Parathyroid adenoma (tissue), 2 donors: Measurements from ENCODE around the gene TMEM239.

Experiments used
- H2AFZ ChIP-seq: fragments of 300-600 bp; sonication (generic); one replicate; pipeline ENCODE4 v1.7.0; 2017; ENCODE audit warnings: antibody characterized with exemption, mild to moderate bottlenecking
- H3K27ac ChIP-seq: fragments of 300-600 bp; sonication (generic); one replicate; pipeline ENCODE4 v1.7.0; 2017
- H3K27me3 ChIP-seq: fragments of 300-600 bp; sonication (generic); one replicate; pipeline ENCODE4 v1.7.0; 2017; ENCODE audit warnings: low read length; ENCODE audit not compliant: control insufficient read depth, insufficient read depth
- H3K36me3 ChIP-seq: fragments of 300-600 bp; sonication (generic); one replicate; pipeline ENCODE4 v1.7.0; 2017; ENCODE audit warnings: low read length; ENCODE audit not compliant: control insufficient read depth, insufficient read depth
- H3K4me1 ChIP-seq: fragments of 300-600 bp; sonication (generic); one replicate; pipeline ENCODE4 v1.7.0; 2017; ENCODE audit warnings: control low read depth
- H3K4me2 ChIP-seq: fragments of 300-600 bp; sonication (generic); one replicate; pipeline ENCODE4 v1.7.0; 2017; ENCODE audit warnings: low read length
- H3K4me3 ChIP-seq: fragments of 300-600 bp; sonication (generic); one replicate; pipeline ENCODE4 v1.7.0; 2017; ENCODE audit warnings: low read depth, low read length
- H3K79me2 ChIP-seq: fragments of 300-600 bp; sonication (generic); one replicate; pipeline ENCODE4 v1.7.0; 2017; ENCODE audit warnings: control low read depth
- H3K9ac ChIP-seq: fragments of 300-600 bp; sonication (generic); one replicate; pipeline ENCODE4 v1.7.0; 2017; ENCODE audit warnings: mild to moderate bottlenecking
- H3K9me3 ChIP-seq: fragments of 300-600 bp; sonication (generic); one replicate; pipeline ENCODE4 v1.7.0; 2017; ENCODE audit warnings: low read length; ENCODE audit not compliant: control insufficient read depth
- TF ChIP-seq, protein P1 (sequence below): fragments of 300-600 bp; sonication (generic); IDR thresholded peaks from one replicate; pipeline ENCODE4 v1.7.0; 2017; ENCODE audit warnings: antibody characterized with exemption, mild to moderate bottlenecking
- donor health status: primary hyperparathyroidism.

Gene TMEM239

GRCh38 chr20:2799271-2799670, 16.9 kb upstream of the TMEM239 start:
- Histone ChIP-seq H3K36me3 (no peaks in the 10 kb centered on the region), H3K27ac (no peak overlapping the region), H3K9me3 (no peaks in the 10 kb centered on the region), H3K4me3 (no peak overlapping the region), H3K79me2 (no peaks in the 10 kb centered on the region), H3K9ac (no peak overlapping the region), H3K27me3 (peaks cover 6% of the 10 kb centered on the region), H3K4me1 (no peaks in the 10 kb centered on the region), H2AFZ (no peak overlapping the region), H3K4me2 (no peak overlapping the region)
- TF ChIP-seq, protein P1, sequence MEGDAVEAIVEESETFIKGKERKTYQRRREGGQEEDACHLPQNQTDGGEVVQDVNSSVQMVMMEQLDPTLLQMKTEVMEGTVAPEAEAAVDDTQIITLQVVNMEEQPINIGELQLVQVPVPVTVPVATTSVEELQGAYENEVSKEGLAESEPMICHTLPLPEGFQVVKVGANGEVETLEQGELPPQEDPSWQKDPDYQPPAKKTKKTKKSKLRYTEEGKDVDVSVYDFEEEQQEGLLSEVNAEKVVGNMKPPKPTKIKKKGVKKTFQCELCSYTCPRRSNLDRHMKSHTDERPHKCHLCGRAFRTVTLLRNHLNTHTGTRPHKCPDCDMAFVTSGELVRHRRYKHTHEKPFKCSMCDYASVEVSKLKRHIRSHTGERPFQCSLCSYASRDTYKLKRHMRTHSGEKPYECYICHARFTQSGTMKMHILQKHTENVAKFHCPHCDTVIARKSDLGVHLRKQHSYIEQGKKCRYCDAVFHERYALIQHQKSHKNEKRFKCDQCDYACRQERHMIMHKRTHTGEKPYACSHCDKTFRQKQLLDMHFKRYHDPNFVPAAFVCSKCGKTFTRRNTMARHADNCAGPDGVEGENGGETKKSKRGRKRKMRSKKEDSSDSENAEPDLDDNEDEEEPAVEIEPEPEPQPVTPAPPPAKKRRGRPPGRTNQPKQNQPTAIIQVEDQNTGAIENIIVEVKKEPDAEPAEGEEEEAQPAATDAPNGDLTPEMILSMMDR = no peak

GRCh38 chr20:2799688-2800520, 16.3 kb upstream of the TMEM239 start:
- Histone ChIP-seq H3K9me3 (no peaks in the 10 kb centered on the region), H3K36me3 (no peaks in the 10 kb centered on the region), H3K4me3 (no peak overlapping the region), H3K9ac (no peak overlapping the region), H3K27me3 (peaks cover 6% of the 10 kb centered on the region), H3K79me2 (no peaks in the 10 kb centered on the region), H3K4me2 (peak overlapping the region; percentile 47), H2AFZ (no peak overlapping the region), H3K27ac (no peak overlapping the region), H3K4me1 (peaks cover under 1% of the 10 kb centered on the region)
- TF ChIP-seq, protein P1 = no peak

GRCh38 chr20:2800521-2801285, 15.5 kb upstream of the TMEM239 start, which contains the start of gene CPXM1:
Gene CPXM1, minus strand, starts transcription at chr20:2800627. Its CDS starts 55 bp downstream, at chr20:2800572.
- Histone ChIP-seq H3K9ac (no peak within 1 kb of the TSS), H3K4me3 (no peak within 1 kb of the TSS), H2AFZ (no peak within 1 kb of the TSS), H3K79me2 (no peaks in the 10 kb centered on the region), H3K27ac (no peak within 1 kb of the TSS), H3K4me1 (peaks cover 3% of the 10 kb centered on the region), H3K9me3 (no peaks in the 10 kb centered on the region), H3K36me3 (no peaks in the 10 kb centered on the region), H3K27me3 (peaks cover 6% of the 10 kb centered on the region), H3K4me2 (peak within 1 kb of the TSS; percentile 47)
- TF ChIP-seq, protein P1 = no peak

- Histone ChIP-seq H3K9me3 (no peaks in the 10 kb centered on the region), H3K36me3 (no peaks in the 10 kb centered on the region), H3K27ac (no peak overlapping the region), H3K4me2 (no peak overlapping the region), H2AFZ (no peak overlapping the region), H3K4me3 (no peak overlapping the region), H3K9ac (no peak overlapping the region), H3K4me1 (peaks cover 3% of the 10 kb centered on the region), H3K27me3 (peaks cover 6% of the 10 kb centered on the region), H3K79me2 (no peaks in the 10 kb centered on the region)
- TF ChIP-seq, protein P1 = no peak
These were observed 14.9 kb upstream of the TMEM239 start for GRCh38 chr20:2801286-2801728.
